HepG2 (cell line): ENCODE results near the gene HLCS. TPM values are rescaled to one million over a fixed set of nuclear protein-coding genes. Genes with fewer than 3 reads are reported as not detected.
A peak's percentile ranks its signal among the peaks of the same experiment; 100 is the strongest.

ENCODE experiments used
- DMAP1 ChIP-seq: IDR thresholded peaks from 2 replicates; pipeline ENCODE4 v1.6.1; 2016
- EP300 ChIP-seq, 3 experiments: sonication (generic) in 1 of 3; formaldehyde crosslinking in 1 of 3; IDR thresholded peaks; 2 replicates each; pipeline versions ENCODE4 v1.5.1 to v1.6.1; 2011 to 2020; ENCODE audit warnings: low read depth in 2 of 3, low read length in 2 of 3, borderline replicate concordance in 1 of 3, improper control_type of control experiment in 1 of 3, mild to moderate bottlenecking in 1 of 3, missing genetic modification reagents in 1 of 3, moderate library complexity in 1 of 3
- GATAD2A ChIP-seq: IDR thresholded peaks from 2 replicates; pipeline ENCODE4 v1.6.1; 2016
- GTF3A ChIP-seq: sonication (generic); formaldehyde crosslinking; conservative IDR thresholded peaks from 2 replicates; pipeline ENCODE4 v1.4.0; 2020; ENCODE audit warnings: mild to moderate bottlenecking, missing genetic modification reagents
- MIER3 ChIP-seq: IDR thresholded peaks from 2 replicates; pipeline ENCODE4 v1.6.1; 2016; ENCODE audit warnings: missing compliant biosample characterization, borderline replicate concordance
- MTF1 ChIP-seq: sonication (generic); formaldehyde crosslinking; IDR thresholded peaks from 2 replicates; pipeline ENCODE4 v1.5.0; 2020; ENCODE audit warnings: missing genetic modification reagents
- PLRG1 ChIP-seq: fragments of 450-650 bp; conservative IDR thresholded peaks from 2 replicates; pipeline ENCODE4 v1.6.1; 2016
- RAD21 ChIP-seq: fragments of 450-650 bp; formaldehyde crosslinking; IDR thresholded peaks from 2 replicates; pipeline ENCODE4 v1.5.0; 2020; ENCODE audit warnings: mild to moderate bottlenecking
- RXRA ChIP-seq: sonication (generic); formaldehyde crosslinking; IDR thresholded peaks from 2 replicates; pipeline ENCODE4 v1.5.1; 2020; ENCODE audit warnings: missing genetic modification reagents
- TAF1 ChIP-seq: sonication (generic); formaldehyde crosslinking; IDR thresholded peaks from 2 replicates; pipeline ENCODE4 v1.4.0; 2020; ENCODE audit warnings: missing genetic modification reagents
- ZFY ChIP-seq: sonication (generic); formaldehyde crosslinking; IDR thresholded peaks from 2 replicates; pipeline ENCODE4 v1.4.0; 2020; ENCODE audit warnings: missing genetic modification reagents
- ZNF10 ChIP-seq: sonication (generic); formaldehyde crosslinking; IDR thresholded peaks from 2 replicates; pipeline ENCODE4 v1.4.0; 2020; ENCODE audit warnings: mild to moderate bottlenecking, low read depth, missing genetic modification reagents, borderline replicate concordance
- ZNF326 ChIP-seq: sonication (generic); formaldehyde crosslinking; IDR thresholded peaks from 2 replicates; pipeline ENCODE4 v1.4.0; 2020; ENCODE audit warnings: missing genetic modification reagents, borderline replicate concordance
- ZNF567 ChIP-seq: sonication (generic); formaldehyde crosslinking; IDR thresholded peaks from 2 replicates; pipeline ENCODE4 v1.8.1; 2023; ENCODE audit warnings: mild to moderate bottlenecking, missing genetic modification reagents, borderline replicate concordance
- polyA plus RNA-seq, 8 experiments: library from polyadenylated mRNA; depleted of rRNA in 3 of 8; stranded (reverse) in 7 of 8; unstranded in 1 of 8; fragments of >200 nt; fragmentation: Illumina TruSeq in 4 of 8; extraction: Trizol in 4 of 8; gene quantifications; 2 replicates each; pipeline versions ENCODE4 v1.2.1 to v1.2.3, GENCODE V29; 2011 to 2016; ENCODE audit warnings: low read depth in 4 of 8, missing spikeins in 1 of 8, mixed read lengths in 1 of 8; ENCODE audit not compliant: insufficient read depth in 1 of 8
- total RNA-seq, 5 experiments: library from RNA; depleted of rRNA; stranded (reverse); fragments of >200 nt; fragmentation: Illumina TruSeq; extraction: Trizol; gene quantifications; 2 replicates each; pipeline ENCODE4 v1.2.3, GENCODE V29; 2016; ENCODE audit warnings: low read depth in 1 of 5
- TF ChIP-seq, protein P1 (sequence below): sonication (generic); formaldehyde crosslinking; IDR thresholded peaks from 2 replicates; pipeline ENCODE4 v1.5.0; 2020; ENCODE audit warnings: mild to moderate bottlenecking, missing genetic modification reagents, borderline replicate concordance
- TF ChIP-seq, protein P2 (sequence below), 2 experiments: sonication (generic) in 1 of 2; formaldehyde crosslinking in 1 of 2; IDR thresholded peaks; 2 replicates each; pipeline versions ENCODE4 v1.4.0 to v1.6.1; 2018 to 2020; ENCODE audit warnings: missing genetic modification reagents in 2 of 2, borderline replicate concordance in 1 of 2, low read depth in 1 of 2, mild to moderate bottlenecking in 1 of 2, missing biosample characterization in 1 of 2
- TF ChIP-seq, protein P3 (sequence below): IDR thresholded peaks from 2 replicates; pipeline ENCODE4 v1.6.1; 2012; ENCODE audit warnings: inconsistent platforms
- TF ChIP-seq, protein P4 (sequence below): sonication (generic); formaldehyde crosslinking; IDR thresholded peaks from 2 replicates; pipeline ENCODE4 v1.4.0; 2020; ENCODE audit warnings: mild to moderate bottlenecking, missing genetic modification reagents
- TF ChIP-seq, protein P5 (sequence below): sonication (generic); formaldehyde crosslinking; IDR thresholded peaks from 2 replicates; pipeline ENCODE4 v1.4.0; 2020; ENCODE audit warnings: missing genetic modification reagents
- TF ChIP-seq, protein P6 (sequence below): sonication (generic); formaldehyde crosslinking; IDR thresholded peaks from 2 replicates; pipeline ENCODE4 v1.8.1; 2023; ENCODE audit warnings: missing genetic modification reagents, mild to moderate bottlenecking, borderline replicate concordance

Gene HLCS
- total and polyA plus RNA-seq, 2 of the 13 experiments (the other 11 are each of a cell fraction or from before 2014, with no cell fraction given): 7.9 to 12.3 TPM

DNA sequence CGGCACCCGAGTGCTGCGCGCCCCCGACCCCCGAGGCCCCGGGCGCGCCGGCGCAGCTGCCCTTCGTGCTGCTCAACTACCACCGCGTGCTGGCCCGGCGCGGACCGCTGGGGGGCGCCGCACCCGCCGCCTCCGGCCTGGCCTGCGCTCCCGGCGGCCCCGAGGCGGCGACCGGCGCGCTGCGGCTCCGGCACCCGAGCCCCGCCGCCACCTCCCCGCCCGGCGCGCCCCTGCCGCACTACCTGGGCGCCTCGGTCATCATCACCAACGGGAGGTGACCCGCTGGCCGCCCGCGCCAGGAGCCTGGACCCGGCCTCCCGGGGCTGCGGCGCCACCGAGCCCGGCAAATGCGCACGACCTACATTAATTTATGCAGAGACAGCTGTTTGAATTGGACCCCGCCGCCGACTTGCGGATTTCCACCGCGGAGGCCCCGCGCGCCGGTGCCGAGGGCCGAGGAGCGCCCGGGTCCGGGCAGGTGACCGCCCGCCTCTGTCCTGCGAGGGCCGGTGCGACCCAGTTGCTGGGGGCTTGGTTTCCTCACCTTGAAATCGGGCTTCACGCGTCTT is 218.6 kb downstream of the HLCS start (continued):
- TF ChIP-seq, protein P1, sequence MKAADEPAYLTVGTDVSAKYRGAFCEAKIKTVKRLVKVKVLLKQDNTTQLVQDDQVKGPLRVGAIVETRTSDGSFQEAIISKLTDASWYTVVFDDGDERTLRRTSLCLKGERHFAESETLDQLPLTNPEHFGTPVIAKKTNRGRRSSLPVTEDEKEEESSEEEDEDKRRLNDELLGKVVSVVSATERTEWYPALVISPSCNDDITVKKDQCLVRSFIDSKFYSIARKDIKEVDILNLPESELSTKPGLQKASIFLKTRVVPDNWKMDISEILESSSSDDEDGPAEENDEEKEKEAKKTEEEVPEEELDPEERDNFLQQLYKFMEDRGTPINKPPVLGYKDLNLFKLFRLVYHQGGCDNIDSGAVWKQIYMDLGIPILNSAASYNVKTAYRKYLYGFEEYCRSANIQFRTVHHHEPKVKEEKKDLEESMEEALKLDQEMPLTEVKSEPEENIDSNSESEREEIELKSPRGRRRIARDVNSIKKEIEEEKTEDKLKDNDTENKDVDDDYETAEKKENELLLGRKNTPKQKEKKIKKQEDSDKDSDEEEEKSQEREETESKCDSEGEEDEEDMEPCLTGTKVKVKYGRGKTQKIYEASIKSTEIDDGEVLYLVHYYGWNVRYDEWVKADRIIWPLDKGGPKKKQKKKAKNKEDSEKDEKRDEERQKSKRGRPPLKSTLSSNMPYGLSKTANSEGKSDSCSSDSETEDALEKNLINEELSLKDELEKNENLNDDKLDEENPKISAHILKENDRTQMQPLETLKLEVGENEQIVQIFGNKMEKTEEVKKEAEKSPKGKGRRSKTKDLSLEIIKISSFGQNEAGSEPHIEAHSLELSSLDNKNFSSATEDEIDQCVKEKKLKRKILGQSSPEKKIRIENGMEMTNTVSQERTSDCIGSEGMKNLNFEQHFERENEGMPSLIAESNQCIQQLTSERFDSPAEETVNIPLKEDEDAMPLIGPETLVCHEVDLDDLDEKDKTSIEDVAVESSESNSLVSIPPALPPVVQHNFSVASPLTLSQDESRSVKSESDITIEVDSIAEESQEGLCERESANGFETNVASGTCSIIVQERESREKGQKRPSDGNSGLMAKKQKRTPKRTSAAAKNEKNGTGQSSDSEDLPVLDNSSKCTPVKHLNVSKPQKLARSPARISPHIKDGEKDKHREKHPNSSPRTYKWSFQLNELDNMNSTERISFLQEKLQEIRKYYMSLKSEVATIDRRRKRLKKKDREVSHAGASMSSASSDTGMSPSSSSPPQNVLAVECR (CRISPR knock-in tag): peak; percentile 31; the same call in 1 of the 2 replicates
- 0 out of 2 replicates have a peak, but pooled peaks have one; percentile 10 for TF ChIP-seq RXRA
- no peak for TF ChIP-seq ZNF567 (CRISPR knock-in tag)
- TF ChIP-seq, protein P2, sequence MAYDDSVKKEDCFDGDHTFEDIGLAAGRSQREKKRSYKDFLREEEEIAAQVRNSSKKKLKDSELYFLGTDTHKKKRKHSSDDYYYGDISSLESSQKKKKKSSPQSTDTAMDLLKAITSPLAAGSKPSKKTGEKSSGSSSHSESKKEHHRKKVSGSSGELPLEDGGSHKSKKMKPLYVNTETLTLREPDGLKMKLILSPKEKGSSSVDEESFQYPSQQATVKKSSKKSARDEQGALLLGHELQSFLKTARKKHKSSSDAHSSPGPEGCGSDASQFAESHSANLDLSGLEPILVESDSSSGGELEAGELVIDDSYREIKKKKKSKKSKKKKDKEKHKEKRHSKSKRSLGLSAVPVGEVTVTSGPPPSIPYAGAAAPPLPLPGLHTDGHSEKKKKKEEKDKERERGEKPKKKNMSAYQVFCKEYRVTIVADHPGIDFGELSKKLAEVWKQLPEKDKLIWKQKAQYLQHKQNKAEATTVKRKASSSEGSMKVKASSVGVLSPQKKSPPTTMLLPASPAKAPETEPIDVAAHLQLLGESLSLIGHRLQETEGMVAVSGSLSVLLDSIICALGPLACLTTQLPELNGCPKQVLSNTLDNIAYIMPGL (CRISPR knock-in tag; IDR thresholded peaks at IDR 0.05; ENCODE audit: borderline replicate concordance in 1 of 2, low read depth in 1 of 2): 0 out of 4 replicates have a peak, but pooled peaks of 1 of the 2 experiments have one; percentile 31
- no peak for TF ChIP-seq DMAP1 (CRISPR knock-in tag)
- TF ChIP-seq ZNF326: no peak
- TF ChIP-seq EP300 (IDR thresholded peaks at IDR 0.05; ENCODE audit: low read depth in 2 of 2, low read length in 2 of 2): no peak
- TF ChIP-seq EP300 (CRISPR knock-in tag; IDR thresholded peaks at IDR 0.05; ENCODE audit: borderline replicate concordance): no peak
- no peak for TF ChIP-seq MTF1 (CRISPR knock-in tag)
- TF ChIP-seq, protein P3, sequence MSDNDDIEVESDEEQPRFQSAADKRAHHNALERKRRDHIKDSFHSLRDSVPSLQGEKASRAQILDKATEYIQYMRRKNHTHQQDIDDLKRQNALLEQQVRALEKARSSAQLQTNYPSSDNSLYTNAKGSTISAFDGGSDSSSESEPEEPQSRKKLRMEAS: peak; percentile 73; the same call in 1 of the 2 replicates
- TF ChIP-seq GTF3A: no peak
- no peak for TF ChIP-seq PLRG1
- TF ChIP-seq ZFY (CRISPR knock-in tag): peak; percentile 35; the same call in 1 of the 2 replicates
- TF ChIP-seq RAD21: peak; percentile 38; the same call in 1 of the 2 replicates
- TF ChIP-seq MIER3 (CRISPR knock-in tag): no peak
- no peak for TF ChIP-seq ZNF10
- no peak for TF ChIP-seq TAF1 (CRISPR knock-in tag)
- TF ChIP-seq, protein P4, sequence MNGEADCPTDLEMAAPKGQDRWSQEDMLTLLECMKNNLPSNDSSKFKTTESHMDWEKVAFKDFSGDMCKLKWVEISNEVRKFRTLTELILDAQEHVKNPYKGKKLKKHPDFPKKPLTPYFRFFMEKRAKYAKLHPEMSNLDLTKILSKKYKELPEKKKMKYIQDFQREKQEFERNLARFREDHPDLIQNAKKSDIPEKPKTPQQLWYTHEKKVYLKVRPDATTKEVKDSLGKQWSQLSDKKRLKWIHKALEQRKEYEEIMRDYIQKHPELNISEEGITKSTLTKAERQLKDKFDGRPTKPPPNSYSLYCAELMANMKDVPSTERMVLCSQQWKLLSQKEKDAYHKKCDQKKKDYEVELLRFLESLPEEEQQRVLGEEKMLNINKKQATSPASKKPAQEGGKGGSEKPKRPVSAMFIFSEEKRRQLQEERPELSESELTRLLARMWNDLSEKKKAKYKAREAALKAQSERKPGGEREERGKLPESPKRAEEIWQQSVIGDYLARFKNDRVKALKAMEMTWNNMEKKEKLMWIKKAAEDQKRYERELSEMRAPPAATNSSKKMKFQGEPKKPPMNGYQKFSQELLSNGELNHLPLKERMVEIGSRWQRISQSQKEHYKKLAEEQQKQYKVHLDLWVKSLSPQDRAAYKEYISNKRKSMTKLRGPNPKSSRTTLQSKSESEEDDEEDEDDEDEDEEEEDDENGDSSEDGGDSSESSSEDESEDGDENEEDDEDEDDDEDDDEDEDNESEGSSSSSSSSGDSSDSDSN (CRISPR knock-in tag): peak; percentile 48; the same call in 1 of the 2 replicates
- TF ChIP-seq, protein P5, sequence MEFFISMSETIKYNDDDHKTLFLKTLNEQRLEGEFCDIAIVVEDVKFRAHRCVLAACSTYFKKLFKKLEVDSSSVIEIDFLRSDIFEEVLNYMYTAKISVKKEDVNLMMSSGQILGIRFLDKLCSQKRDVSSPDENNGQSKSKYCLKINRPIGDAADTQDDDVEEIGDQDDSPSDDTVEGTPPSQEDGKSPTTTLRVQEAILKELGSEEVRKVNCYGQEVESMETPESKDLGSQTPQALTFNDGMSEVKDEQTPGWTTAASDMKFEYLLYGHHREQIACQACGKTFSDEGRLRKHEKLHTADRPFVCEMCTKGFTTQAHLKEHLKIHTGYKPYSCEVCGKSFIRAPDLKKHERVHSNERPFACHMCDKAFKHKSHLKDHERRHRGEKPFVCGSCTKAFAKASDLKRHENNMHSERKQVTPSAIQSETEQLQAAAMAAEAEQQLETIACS (CRISPR knock-in tag): peak; percentile 82
- TF ChIP-seq GATAD2A (CRISPR knock-in tag): no peak
- TF ChIP-seq, protein P6, sequence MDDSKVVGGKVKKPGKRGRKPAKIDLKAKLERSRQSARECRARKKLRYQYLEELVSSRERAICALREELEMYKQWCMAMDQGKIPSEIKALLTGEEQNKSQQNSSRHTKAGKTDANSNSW (CRISPR knock-in tag): no peak
